SK-N-SH (cell line): ENCODE data around the gene PSMG4. TPM values are rescaled to one million over a fixed set of nuclear protein-coding genes. Genes with fewer than 3 reads are reported as not detected.
"Not testable (repeated sequence)": the region's sequence is repeated elsewhere in the genome, so short reads cannot be mapped to it uniquely, and the experiment has no call there.

ENCODE experiments used
- CTCF ChIA-PET: fragments of 300-600, 350-600 bp; formaldehyde crosslinking; extraction: SDS; loops from one replicate; lab custom pipeline; 2021; lab: Yijun Ruan, JAX
- POLR2A ChIA-PET: fragments of 350-600 bp; sonication (Branson Sonifier 250); formaldehyde crosslinking; extraction: SDS; loops from one replicate; lab custom pipeline; 2020; ENCODE audit warnings: antibody characterized with exemption, inconsistent platforms; lab: Yijun Ruan, JAX
- DNase-seq: peaks from one replicate; pipeline ENCODE4 v3.0.0; 2012
- H2AFZ ChIP-seq: fragments of 200-600 bp; sonication (generic); 2 replicates; pipeline ENCODE4 v1.8.1; 2016; ENCODE audit warnings: antibody characterized with exemption, mild to moderate bottlenecking, low read depth
- H3F3A ChIP-seq: fragments of 200-600 bp; sonication (generic); replicated peaks from 2 replicates; pipeline ENCODE3; 2016; ENCODE audit warnings: antibody characterized with exemption, mild to moderate bottlenecking; ENCODE audit not compliant: insufficient read depth
- H3K27ac ChIP-seq, 2 experiments: fragments of 200-500 bp in 1 of 2; fragments of 200-600 bp in 1 of 2; sonication (Bioruptor generic) in 1 of 2; sonication (generic), shearing (Covaris generic) in 1 of 2; 2 replicates each; pipeline versions ENCODE4 v1.5.1 to v1.6.1; 2014 to 2016; ENCODE audit warnings: low read depth in 2 of 2, inconsistent platforms in 1 of 2, low read length in 1 of 2, mild to moderate bottlenecking in 1 of 2, mixed read lengths in 1 of 2
- H3K27me3 ChIP-seq: fragments of 200-600 bp; sonication (generic), shearing (Covaris generic); 2 replicates; pipeline ENCODE4 v1.6.1; 2016; ENCODE audit warnings: mixed run types; ENCODE audit not compliant: insufficient read depth
- H3K36me3 ChIP-seq, 2 experiments: fragments of 200-500 bp in 1 of 2; fragments of 200-600 bp in 1 of 2; sonication (Bioruptor generic) in 1 of 2; sonication (generic) in 1 of 2; replicated peaks in 1 of 2; 2 replicates each; pipeline versions ENCODE3 to v1.5.1; 2014 to 2016; ENCODE audit warnings: low read length in 1 of 2, mild to moderate bottlenecking in 1 of 2; ENCODE audit not compliant: insufficient read depth in 2 of 2, control insufficient read depth in 1 of 2
- H3K4me1 ChIP-seq, 2 experiments: fragments of 200-500 bp in 1 of 2; fragments of 200-600 bp in 1 of 2; sonication (Bioruptor generic) in 1 of 2; sonication (generic), shearing (Covaris generic) in 1 of 2; 2 replicates each; pipeline versions ENCODE4 v1.5.1 to v1.6.1; 2014 to 2016; ENCODE audit warnings: low read depth in 1 of 2, low read length in 1 of 2, mixed run types in 1 of 2; ENCODE audit not compliant: insufficient read depth in 2 of 2, control insufficient read depth in 1 of 2
- H3K4me2 ChIP-seq: fragments of 200-600 bp; sonication (generic), shearing (Covaris generic); 2 replicates; pipeline ENCODE4 v1.6.1; 2017; ENCODE audit warnings: mixed run types
- H3K4me3 ChIP-seq, 2 experiments: fragments of 200-500 bp in 1 of 2; fragments of 200-600 bp in 1 of 2; sonication (Bioruptor generic) in 1 of 2; sonication (generic), shearing (Covaris generic) in 1 of 2; 2 replicates each; pipeline versions ENCODE4 v1.5.1 to v1.8.1; 2014 to 2016; ENCODE audit warnings: low read depth in 2 of 2, inconsistent platforms in 1 of 2, low read length in 1 of 2, mild to moderate bottlenecking in 1 of 2, mixed read lengths in 1 of 2, moderate library complexity in 1 of 2
- H3K79me2 ChIP-seq: fragments of 200-600 bp; sonication (generic); 2 replicates; pipeline ENCODE4 v1.8.1; 2017; ENCODE audit warnings: mild to moderate bottlenecking; ENCODE audit not compliant: insufficient read depth
- H3K9ac ChIP-seq: fragments of 200-600 bp; sonication (generic); 2 replicates; pipeline ENCODE4 v1.6.1; 2017; ENCODE audit warnings: mixed run types
- H3K9me2 ChIP-seq: fragments of 200-600 bp; sonication (generic); 2 replicates; pipeline ENCODE4 v1.6.1; 2017; ENCODE audit warnings: mixed run types
- H3K9me3 ChIP-seq: fragments of 200-600 bp; sonication (generic); 2 replicates; pipeline ENCODE4 v1.6.1; 2017; ENCODE audit warnings: mixed run types, mild to moderate bottlenecking, moderate library complexity
- H4K20me1 ChIP-seq: fragments of 200-600 bp; sonication (generic); 2 replicates; pipeline ENCODE4 v1.6.1; 2017; ENCODE audit warnings: mild to moderate bottlenecking, mixed run types; ENCODE audit not compliant: insufficient read depth
- CTCF ChIP-seq: fragments of 200-600 bp; sonication (generic); IDR thresholded peaks from 2 replicates; pipeline ENCODE4 v1.6.1; 2017; ENCODE audit warnings: antibody characterized with exemption, mild to moderate bottlenecking, moderate library complexity
- ELF1 ChIP-seq: IDR thresholded peaks from 2 replicates; pipeline ENCODE4 v1.4.0; 2012
- EP300 ChIP-seq, 2 experiments: IDR thresholded peaks; 2 replicates each; pipeline versions ENCODE4 v1.4.0 to v1.6.1; 2012; ENCODE audit warnings: borderline replicate concordance in 1 of 2, low read depth in 1 of 2, low read length in 1 of 2
- EZH2phosphoT487 ChIP-seq: fragments of 200-600 bp; sonication (generic); IDR thresholded peaks from 2 replicates; pipeline ENCODE4 v1.6.1; 2017; ENCODE audit warnings: low read depth, mixed run types, mild to moderate bottlenecking, antibody characterized with exemption, moderate library complexity, borderline replicate concordance
- JUND ChIP-seq: IDR thresholded peaks from 2 replicates; pipeline ENCODE4 v1.4.0; 2012
- MEF2A ChIP-seq: IDR thresholded peaks from 2 replicates; pipeline ENCODE4 v1.4.0; 2012; ENCODE audit warnings: low read depth, borderline replicate concordance
- MXI1 ChIP-seq: IDR thresholded peaks from 2 replicates; pipeline ENCODE4 v1.6.1; 2012; ENCODE audit warnings: mild to moderate bottlenecking, low read depth, low read length, improper control_type of control experiment
- NFIC ChIP-seq: IDR thresholded peaks from 2 replicates; pipeline ENCODE4 v1.4.0; 2012; ENCODE audit warnings: borderline replicate concordance
- NRF1 ChIP-seq: IDR thresholded peaks from 2 replicates; pipeline ENCODE4 v1.6.1; 2012; ENCODE audit warnings: low read depth, mild to moderate bottlenecking, low read length
- REST ChIP-seq: IDR thresholded peaks from 2 replicates; pipeline ENCODE4 v1.6.1; 2012; ENCODE audit warnings: mild to moderate bottlenecking, low read depth, low read length, moderate library complexity
- RXRA ChIP-seq: IDR thresholded peaks from 2 replicates; pipeline ENCODE4 v1.4.0; 2012; ENCODE audit warnings: low read depth, mild to moderate bottlenecking, borderline replicate concordance
- SIN3A ChIP-seq: IDR thresholded peaks from 2 replicates; pipeline ENCODE4 v1.6.1; 2012; ENCODE audit warnings: low read depth, mild to moderate bottlenecking, low read length, moderate library complexity, borderline replicate concordance
- SMC3 ChIP-seq: IDR thresholded peaks from 2 replicates; pipeline ENCODE4 v1.6.1; 2012; ENCODE audit warnings: low read depth, low read length, improper control_type of control experiment
- TAF1 ChIP-seq: IDR thresholded peaks from 2 replicates; pipeline ENCODE4 v1.6.1; 2012; ENCODE audit warnings: low read depth, mild to moderate bottlenecking, low read length, moderate library complexity, borderline replicate concordance
- TEAD4 ChIP-seq: IDR thresholded peaks from 2 replicates; pipeline ENCODE4 v1.4.0; 2012; ENCODE audit warnings: mild to moderate bottlenecking, borderline replicate concordance; ENCODE audit not compliant: insufficient read depth
- USF2 ChIP-seq: fragments of 150-350 bp; IDR thresholded peaks from 2 replicates; pipeline ENCODE4 v1.6.1; 2017; ENCODE audit warnings: antibody characterized with exemption, low read length, low read depth, borderline replicate concordance
- YY1 ChIP-seq: IDR thresholded peaks from 2 replicates; pipeline ENCODE4 v1.4.0; 2012; ENCODE audit warnings: low read depth, mild to moderate bottlenecking
- WGBS: methylation state at CpG from one replicate; pipeline ENCODE4 v1.1.6; 2017; ENCODE audit warnings: low lambda C conversion rate; 5-methylcytosine and 5-hydroxymethylcytosine counted together
- polyA plus RNA-seq, 3 experiments: library from polyadenylated mRNA; depleted of rRNA; stranded (reverse); fragments of >200 nt; gene quantifications; 2 replicates each; pipeline ENCODE4 v1.2.3, GENCODE V29; 2012

Gene PSMG4
- polyA plus RNA-seq, 1 of the 3 experiments (the other 2 are of a cell fraction): 61.3 TPM

GRCh38 chr6:3240595-3240994 is 18.2 kb upstream of the PSMG4 start:
- Histone ChIP-seq H3K79me2 (no peaks in the 10 kb centered on the region), H4K20me1 (no peaks in the 10 kb centered on the region), H3F3A (no peaks in the 10 kb centered on the region), H3K9ac (no peak overlapping the region), H3K27ac (no peak overlapping the region), H3K9me2 (no peaks in the 10 kb centered on the region), H3K4me1 (no peaks in the 10 kb centered on the region), H3K36me3 (no peaks in the 10 kb centered on the region), H3K9me3 (no peaks in the 10 kb centered on the region), H3K4me2 (no peak overlapping the region), H3K27me3 (no peaks in the 10 kb centered on the region), H3K4me3 (no peak overlapping the region), H2AFZ (no peak overlapping the region)
- POLR2A ChIA-PET: interaction anchor here (0.8 kb wide), 1 partner anchor 14 kb away, joined by 3 read pairs; no protein-coding TSS in a partner anchor
- no peak for DNase-seq
- WGBS: 82% methylated on average over 7 of the region's 7 CpGs
- CTCF ChIA-PET: interaction anchor here (1.6 to 3.4 kb wide), 3 partner anchors 9 to 11 kb away, joined by 4 to 19 read pairs (median 5); no protein-coding TSS in a partner anchor
- TF ChIP-seq YY1: no peak
- no peak for TF ChIP-seq USF2
- no peak for TF ChIP-seq TAF1
- TF ChIP-seq SMC3: no peak
- no peak for TF ChIP-seq SIN3A
- no peak for TF ChIP-seq RXRA
- TF ChIP-seq CTCF: no peak
- no peak for TF ChIP-seq TEAD4
- no peak for TF ChIP-seq MEF2A
- TF ChIP-seq MXI1: no peak
- no peak for TF ChIP-seq ELF1
- no peak for TF ChIP-seq NRF1
- no peak for TF ChIP-seq REST
- TF ChIP-seq EZH2phosphoT487: no peak
- TF ChIP-seq JUND: no peak
- TF ChIP-seq NFIC: no peak
- no peak for TF ChIP-seq EP300 (IDR thresholded peaks at IDR 0.05; ENCODE audit: borderline replicate concordance in 1 of 2, low read depth in 1 of 2, low read length in 1 of 2)

- H2AFZ ChIP-seq, H3K27ac ChIP-seq, H3K9me2 ChIP-seq, H3K36me3 ChIP-seq, H3K9ac ChIP-seq, H3K4me3 ChIP-seq, POLR2A ChIA-PET, H3K4me2 ChIP-seq, H3K4me1 ChIP-seq, H3K9me3 ChIP-seq, H4K20me1 ChIP-seq, H3K27me3 ChIP-seq, DNase-seq, H3K79me2 ChIP-seq, H3F3A ChIP-seq: not testable (repeated sequence)
- WGBS: 84% methylated on average over 4 of the region's 4 CpGs
- CTCF ChIA-PET: interaction anchor here (1.3 kb wide), 1 partner anchor 18 kb away, joined by 3 read pairs; no protein-coding TSS in a partner anchor
These were observed 17.0 kb upstream of the PSMG4 start for GRCh38 chr6:3241745-3242144.
